GM12873 (cell line): ENCODE measurements around the gene TCF25.

ENCODE experiments used
- CTCF ChIP-seq: IDR thresholded peaks from 2 replicates; pipeline ENCODE4 v1.5.1; 2012; ENCODE audit warnings: low read depth, mild to moderate bottlenecking, moderate library complexity, low read length, control low read depth; ENCODE audit not compliant: insufficient read depth; ENCODE audit errors: missing control alignments

TCF25 gene

DNA sequence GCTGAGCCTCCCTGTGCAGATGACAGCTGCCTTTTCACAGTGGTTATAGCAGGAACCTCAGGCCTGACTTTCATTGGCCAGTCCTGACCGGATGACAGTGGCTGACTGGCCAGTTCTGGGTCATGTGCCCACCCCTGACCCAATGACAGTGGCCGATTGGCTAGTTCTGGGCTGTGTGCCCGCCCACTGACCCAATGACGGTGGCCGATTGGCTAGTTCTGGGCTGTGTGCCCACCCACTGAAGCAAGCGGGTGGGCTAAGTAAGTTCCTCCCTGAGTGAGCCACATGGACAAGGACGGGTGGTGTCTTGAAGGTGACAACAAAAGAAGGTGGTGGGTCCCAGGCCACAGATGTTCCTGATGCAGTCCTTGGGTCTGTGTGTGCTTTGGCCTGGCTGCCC lies 84.7 kb downstream of the TCF25 start:
- TF ChIP-seq CTCF = no peak

GRCh38 chr16:89958596-89958995 lies 85.2 kb downstream of the TCF25 start:
- no peak for TF ChIP-seq CTCF

GRCh38 chr16:89960966-89961365 lies 87.6 kb downstream of the TCF25 start:
- no peak for TF ChIP-seq CTCF
